GM19395 (cell line): ENCODE measurements around the gene ST6GALNAC3.
"Not testable (repeated sequence)": the region's sequence is repeated elsewhere in the genome, so short reads cannot be mapped to it uniquely, and the experiment has no call there.

Source experiments
- ATAC-seq: cut with Tn5 transposase; IDR thresholded peaks from one replicate; pipeline ENCODE4 v1.9.1; 2021; ENCODE audit warnings: mild to moderate bottlenecking, moderate library complexity; ENCODE audit not compliant: unreplicated experiment

The ST6GALNAC3 gene

GRCh38 chr1:76317299-76317900 lies 242.9 kb downstream of the ST6GALNAC3 start:
- no peak for ATAC-seq

DNA sequence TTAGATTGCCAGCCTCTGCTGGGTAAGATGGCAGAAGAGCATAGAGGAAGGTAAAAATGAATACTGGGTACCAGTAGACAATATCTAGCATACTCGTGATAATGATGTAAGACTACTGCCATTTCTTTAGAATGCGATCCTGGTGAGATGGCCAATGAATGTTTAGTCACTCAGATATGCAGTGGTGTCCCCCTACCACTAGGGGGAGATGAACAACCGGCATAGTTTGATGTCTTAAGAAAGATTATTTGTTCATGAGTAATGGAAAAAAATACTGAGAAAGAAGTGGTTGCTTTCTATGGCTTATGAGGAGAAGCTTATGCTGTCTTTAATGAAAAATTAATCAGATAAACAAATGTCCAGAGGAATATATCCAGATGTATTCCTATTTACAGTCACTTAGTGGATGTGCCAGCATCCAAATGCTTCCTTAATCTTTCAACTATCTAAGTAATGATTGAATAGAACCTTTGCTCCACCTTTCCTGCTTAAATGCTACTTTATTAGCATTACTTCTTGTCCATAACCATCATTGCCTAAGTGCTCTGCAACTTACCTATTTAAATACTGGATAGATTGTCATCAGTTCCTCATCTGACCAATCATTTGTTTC lies 256.6 kb downstream of the ST6GALNAC3 start:
- peak; percentile 92 for ATAC-seq

DNA sequence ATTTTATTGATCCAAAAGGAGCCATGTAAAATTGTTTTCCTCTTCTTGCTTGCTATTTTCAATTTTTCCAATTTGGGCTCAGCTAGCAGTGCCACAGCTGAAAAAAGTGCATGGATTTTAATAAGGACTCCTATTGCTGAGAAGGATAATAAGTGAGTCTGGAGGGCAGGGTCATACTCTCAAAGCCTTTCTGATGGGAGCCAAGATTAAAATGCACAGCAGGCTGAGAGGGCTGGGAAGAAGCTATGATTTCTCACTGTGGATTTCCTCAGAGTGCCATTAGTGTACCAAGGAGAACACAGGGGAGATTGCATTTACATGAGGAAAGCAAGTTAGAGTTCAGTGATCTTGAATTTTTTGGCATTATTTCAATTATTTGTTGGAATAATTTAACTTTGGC lies 261.3 kb downstream of the ST6GALNAC3 start:
- no peak for ATAC-seq

DNA sequence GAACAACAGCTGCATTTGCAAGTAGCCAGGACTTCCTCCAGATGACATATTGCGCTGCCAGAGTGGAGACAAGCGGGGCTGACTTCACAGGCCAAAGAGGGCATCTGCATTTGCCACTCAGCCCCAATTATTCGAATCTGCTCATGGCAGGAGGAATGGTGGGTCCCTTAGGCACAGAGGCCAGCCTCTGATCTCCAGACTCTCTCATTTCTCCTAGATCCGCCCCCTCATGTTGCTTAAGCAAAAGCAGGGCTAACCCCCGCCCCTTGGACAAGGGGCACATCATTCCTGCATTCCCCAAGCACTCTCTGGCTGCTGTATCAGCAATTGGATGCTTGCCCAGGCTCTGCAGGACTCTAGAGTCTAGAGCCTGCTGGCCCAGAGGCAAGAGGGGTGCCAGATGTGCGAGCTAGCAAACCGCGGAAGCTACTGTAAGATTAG lies 262.4 kb downstream of the ST6GALNAC3 start:
- no peak for ATAC-seq

DNA sequence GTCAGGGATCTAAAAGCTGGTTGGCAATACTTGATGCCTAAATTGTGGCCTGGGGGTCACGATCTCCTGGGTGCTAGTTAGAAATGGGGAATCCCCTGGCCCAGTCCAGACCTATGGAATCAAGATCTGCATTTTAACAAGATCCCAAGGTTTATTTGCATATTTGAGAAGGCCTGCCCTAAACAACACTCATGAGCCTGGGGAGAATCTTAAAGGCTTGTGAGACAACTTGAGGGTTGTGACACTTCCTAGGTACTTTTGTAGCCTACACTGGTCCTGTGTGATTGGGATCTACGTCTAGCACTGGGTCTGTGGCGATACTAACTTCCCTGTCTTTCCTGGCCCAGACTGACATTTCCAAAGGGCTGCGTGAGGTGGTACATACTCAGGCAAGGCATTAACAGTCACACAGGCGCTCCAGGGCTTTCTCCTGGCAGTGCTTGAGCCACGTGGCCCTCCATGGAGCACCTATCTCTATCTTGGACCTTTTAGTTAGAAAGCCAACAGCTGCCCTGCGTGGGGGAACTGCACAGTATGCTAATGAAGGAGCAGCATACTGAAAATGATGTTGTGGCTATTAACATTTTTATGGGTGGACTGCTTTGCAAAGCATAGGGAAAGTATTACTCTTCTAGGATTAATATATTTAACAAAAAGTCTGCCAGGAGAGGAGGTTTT lies 263.1 kb downstream of the ST6GALNAC3 start:
- no peak for ATAC-seq

DNA sequence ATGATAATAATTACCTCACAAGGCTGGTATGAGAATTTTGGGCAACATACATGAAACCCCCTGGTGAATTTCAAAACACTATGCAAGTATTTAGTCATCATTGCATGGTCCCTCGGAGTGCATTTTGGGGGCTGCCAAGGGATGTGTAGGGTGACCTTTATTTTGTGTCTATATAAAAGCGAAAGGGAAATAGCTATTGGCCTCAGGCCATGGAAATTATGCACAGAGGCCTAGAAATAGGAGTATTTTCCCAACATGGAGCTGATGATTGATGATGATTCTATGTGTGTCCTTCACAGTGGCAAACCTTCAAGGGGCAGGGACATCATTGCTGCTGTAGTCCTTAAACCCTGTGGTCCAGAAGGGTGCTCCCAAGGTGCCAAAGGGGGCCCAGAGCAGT lies 265.5 kb downstream of the ST6GALNAC3 start:
- no peak for ATAC-seq

- not testable (repeated sequence) for ATAC-seq
These were observed 267.3 kb downstream of the ST6GALNAC3 start for GRCh38 chr1:76341816-76342215.

DNA sequence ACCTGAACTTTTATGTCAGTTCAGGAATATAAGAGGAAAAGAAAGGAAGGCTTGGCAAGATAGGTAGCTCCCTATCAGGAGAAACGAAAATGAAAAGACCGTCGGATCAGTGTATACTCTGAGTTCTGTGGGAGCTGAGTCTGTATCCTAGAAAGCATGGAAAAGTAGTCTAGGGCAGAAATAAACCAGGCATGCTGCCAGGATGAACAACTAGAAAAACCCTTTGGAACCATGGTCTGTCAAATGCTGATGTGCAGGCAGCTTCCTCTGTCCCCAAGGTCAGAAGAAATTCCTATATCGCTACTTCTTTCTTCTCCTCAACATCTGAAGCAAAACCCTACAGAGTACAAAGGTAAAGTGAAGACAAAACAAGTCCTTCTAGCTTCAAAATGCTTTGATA lies 268.8 kb downstream of the ST6GALNAC3 start:
- ATAC-seq = no peak

GRCh38 chr1:76351655-76352054 lies 277.1 kb downstream of the ST6GALNAC3 start:
- ATAC-seq = no peak

- no peak for ATAC-seq
These were observed 278.3 kb downstream of the ST6GALNAC3 start for GRCh38 chr1:76352741-76353435.

GRCh38 chr1:76354236-76354635 lies 279.7 kb downstream of the ST6GALNAC3 start:
- no peak for ATAC-seq

DNA sequence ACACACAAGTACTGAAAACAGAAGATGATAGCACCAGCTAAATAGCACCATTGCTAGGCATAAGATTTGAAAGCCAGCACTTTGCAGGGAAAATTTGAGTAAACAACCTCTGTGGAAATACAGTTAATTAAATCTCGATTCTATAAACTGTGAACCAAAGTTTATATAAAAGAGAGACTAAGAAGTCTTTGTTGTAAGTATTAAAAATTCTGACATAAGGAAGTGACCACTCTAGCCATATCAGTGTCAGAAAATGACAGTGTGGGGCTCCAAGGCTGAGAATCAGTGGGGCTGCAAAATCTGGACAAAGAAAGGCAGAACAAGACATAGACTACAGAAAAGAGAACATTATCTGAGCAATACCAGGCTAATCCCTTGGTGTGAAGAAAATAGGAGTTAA lies 292.2 kb downstream of the ST6GALNAC3 start:
- no peak for ATAC-seq

DNA sequence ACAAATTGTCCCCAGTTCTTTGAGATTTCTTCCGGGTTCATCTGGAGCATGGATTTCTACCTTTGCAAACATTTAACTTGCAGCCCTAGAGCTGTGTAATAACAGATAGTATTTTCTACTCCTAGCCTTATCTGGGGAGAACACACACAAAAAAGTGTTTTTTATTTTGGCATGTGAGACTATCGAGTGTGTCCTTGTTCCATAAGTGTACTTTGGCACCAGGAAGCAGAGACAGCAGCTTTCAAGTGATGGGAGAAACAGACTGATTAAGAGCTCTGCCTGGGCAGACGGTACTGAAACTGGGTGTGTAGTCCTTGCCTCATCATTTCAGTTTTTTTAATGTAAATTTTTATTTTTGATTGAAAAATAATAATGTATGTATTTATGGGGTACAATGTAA lies 297.4 kb downstream of the ST6GALNAC3 start:
- no peak for ATAC-seq

GRCh38 chr1:76374086-76374485 lies 299.5 kb downstream of the ST6GALNAC3 start:
- ATAC-seq = no peak

GRCh38 chr1:76377247-76377646 lies 302.7 kb downstream of the ST6GALNAC3 start:
- ATAC-seq = no peak

DNA sequence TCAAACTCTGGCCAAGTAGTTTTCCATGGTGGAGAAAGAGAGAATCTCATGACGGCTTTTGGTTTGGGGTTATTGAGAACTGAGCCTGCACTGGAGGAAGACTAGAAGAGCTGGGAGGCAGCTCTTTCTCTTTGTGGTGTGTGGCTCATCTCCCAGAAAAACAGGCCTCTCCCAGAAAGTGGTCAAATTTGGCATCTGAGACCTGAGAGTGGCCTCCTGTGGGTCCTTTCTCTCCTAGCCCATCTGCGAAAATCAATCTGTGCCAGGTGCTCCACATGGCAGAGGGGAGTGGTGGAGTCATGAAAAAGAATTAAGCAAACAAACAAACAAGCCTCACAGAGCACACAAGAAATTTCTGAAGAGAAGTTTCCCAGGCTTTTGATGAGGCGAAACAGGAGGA lies 305.0 kb downstream of the ST6GALNAC3 start:
- no peak for ATAC-seq

DNA sequence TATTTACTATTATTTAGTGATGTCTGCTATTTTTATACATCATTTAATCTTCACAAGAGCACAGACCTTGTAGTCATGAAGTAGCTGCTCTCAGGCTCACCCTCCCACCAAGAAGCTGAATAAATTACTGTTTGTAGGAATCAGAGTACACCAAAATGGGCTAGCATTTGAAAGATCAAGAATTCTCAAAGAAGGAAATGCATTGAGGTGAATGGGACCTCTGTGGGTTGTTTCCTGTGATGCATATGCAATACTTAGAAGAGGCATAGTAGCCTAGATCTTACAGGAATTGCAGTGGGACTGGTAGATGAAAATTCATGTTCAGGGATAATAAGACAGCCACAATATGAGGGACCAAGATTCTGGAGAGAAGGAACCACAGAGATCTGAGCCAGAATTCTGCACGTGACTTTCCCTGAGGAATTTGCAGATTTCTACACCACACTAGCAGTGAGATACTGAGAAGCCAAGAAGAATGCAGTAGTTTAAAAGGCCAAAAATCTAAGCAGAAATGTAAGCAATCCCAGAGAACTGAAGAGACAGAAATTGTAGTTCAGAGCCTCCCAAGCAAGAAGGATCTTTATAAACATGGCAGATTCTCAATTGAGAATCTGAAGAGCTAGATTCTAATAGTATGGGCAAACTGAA lies 307.0 kb downstream of the ST6GALNAC3 start:
- no peak for ATAC-seq

GRCh38 chr1:76388261-76388660 lies 313.7 kb downstream of the ST6GALNAC3 start:
- ATAC-seq = no peak

- ATAC-seq = no peak
These were observed 315.9 kb downstream of the ST6GALNAC3 start for GRCh38 chr1:76390456-76390855.

- ATAC-seq = no peak
These were observed 320.5 kb downstream of the ST6GALNAC3 start for GRCh38 chr1:76395059-76395458.

- no peak for ATAC-seq
These were observed 327.6 kb downstream of the ST6GALNAC3 start for GRCh38 chr1:76402128-76402527.
